ENCODE measurements around the gene IGLL5. TPM values are rescaled to one million over a fixed set of nuclear protein-coding genes. Genes with fewer than 3 reads are reported as not detected.

Gene IGLL5
- total RNA-seq, 1 donor from 2014 or later: not detected

DNA sequence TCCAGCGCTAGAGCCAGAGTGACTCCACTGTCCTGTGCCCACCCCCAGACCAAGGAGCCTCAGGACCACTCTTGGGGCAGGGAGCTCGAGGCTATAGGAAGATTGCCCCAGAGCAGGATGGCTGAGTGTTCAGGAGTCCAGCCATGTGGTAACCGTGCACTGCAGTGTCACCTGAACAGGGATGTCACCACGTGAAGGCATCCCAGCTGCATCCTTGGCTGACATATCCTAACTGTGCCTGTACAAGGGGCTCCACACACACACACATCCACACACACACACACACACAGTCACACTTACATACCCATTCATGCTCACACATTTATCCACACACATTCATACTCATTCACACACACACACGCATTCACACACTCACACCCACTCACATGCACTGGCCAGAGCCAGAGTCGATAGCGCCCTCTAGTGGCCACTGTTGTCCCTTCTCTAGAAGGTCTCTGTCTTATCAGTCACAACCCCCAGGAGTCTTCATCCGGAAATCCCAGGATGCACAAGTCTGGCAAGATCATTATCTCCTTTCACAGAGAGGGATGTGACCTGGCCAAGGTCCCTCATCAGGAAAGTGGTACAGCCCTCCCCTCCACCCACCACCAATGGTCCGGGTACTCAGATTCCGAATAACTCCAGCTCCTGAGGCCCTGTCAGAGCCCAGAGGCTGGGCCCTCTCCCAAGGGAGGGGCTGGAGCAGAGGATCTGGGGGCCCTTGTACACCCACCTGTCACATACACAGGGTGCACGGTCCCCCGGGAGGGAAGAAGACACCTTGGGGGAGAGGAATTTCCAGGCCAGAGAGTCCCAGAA, 55.1 kb downstream of the IGLL5 start:
- H3K4me3 ChIP-seq (ENCODE audit: low read depth, low read length): no peak overlapping the region

DNA sequence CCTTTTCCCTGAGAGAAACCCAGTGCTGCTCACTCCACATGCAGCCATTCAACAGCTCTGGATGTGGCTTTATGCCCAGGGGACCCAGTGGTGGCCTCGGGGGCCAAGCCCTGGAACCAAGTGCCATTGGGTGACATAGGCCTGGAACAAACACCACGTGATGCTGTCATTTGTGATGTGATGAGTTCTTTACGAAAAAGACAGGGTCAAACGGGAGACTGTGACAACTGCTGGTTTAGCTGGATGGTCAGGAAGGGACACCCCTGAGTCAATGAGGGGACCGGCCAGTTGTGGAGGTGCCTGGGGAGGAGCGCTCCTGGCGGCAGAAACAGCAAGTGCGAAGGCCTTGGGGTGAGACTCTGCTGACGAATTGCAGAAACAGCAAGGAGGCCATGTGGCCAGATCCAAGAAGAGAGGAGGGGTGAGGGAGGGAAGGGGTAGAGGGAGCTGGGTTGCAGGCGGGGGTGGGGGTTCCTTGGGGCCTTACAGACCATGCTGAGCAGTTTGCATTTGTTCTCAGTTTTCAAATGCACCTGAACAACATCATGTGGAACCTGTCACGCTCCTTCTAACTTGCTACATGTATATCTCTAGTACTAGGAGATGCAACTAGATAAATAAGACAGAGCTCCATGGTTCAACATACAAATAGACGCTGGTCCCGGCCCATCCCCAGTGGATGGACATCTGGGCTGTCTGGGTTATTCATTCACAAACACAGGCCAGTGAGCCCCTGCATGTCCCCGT, 56.1 kb downstream of the IGLL5 start:
- no peak overlapping the region for H3K4me3 ChIP-seq (ENCODE audit: low read depth, low read length)
- TF ChIP-seq, protein P1, sequence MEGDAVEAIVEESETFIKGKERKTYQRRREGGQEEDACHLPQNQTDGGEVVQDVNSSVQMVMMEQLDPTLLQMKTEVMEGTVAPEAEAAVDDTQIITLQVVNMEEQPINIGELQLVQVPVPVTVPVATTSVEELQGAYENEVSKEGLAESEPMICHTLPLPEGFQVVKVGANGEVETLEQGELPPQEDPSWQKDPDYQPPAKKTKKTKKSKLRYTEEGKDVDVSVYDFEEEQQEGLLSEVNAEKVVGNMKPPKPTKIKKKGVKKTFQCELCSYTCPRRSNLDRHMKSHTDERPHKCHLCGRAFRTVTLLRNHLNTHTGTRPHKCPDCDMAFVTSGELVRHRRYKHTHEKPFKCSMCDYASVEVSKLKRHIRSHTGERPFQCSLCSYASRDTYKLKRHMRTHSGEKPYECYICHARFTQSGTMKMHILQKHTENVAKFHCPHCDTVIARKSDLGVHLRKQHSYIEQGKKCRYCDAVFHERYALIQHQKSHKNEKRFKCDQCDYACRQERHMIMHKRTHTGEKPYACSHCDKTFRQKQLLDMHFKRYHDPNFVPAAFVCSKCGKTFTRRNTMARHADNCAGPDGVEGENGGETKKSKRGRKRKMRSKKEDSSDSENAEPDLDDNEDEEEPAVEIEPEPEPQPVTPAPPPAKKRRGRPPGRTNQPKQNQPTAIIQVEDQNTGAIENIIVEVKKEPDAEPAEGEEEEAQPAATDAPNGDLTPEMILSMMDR (conservative IDR thresholded peaks at IDR 0.05; ENCODE audit: low read depth, low read length): no peak

More for the DNA sequence above, 55.1 kb downstream of the IGLL5 start:
- no peak for DNase-seq (ENCODE audit: low read depth)
- TF ChIP-seq, protein P1 (conservative IDR thresholded peaks at IDR 0.05; ENCODE audit: low read depth, low read length): peak; percentile 90

DNA sequence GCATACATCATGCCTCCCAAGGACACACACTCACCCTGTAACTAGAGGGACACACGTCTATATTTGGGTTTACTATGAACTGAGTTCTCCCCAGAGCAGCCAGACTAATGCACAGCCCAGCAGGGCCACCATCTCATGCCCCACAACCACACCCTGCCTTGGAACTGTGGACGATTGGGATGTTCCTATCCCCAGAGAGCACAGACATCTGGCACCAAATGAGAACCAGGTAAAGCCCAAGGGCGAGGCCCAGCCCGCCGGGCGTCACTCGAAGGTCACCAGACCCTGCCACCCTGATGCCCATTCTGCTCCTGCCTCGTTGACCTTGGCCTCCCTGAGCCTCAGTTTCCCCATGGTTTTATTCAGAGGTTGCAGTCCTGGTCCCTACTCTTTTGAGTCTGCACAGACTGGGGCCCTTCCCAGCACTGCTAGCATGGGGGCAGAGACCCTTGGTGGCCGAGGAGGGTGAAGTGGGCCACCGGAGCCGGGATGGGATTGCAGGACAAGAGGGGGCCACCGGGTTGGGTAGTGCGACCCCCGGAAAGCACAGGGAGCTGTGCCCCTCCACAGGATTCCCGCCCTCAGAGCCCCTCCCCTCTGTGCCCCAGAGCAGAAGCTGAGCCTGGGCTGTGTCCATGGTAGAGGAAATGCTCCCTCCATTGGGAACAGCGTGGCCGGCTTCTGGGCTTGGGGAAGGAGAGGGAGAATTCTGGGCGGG, 56.8 kb downstream of the IGLL5 start:
- H3K4me3 ChIP-seq (ENCODE audit: low read depth, low read length): no peak overlapping the region
- no peak for DNase-seq (ENCODE audit: low read depth)
- TF ChIP-seq, protein P1 (conservative IDR thresholded peaks at IDR 0.05; ENCODE audit: low read depth, low read length): no peak

More for the DNA sequence above, 56.1 kb downstream of the IGLL5 start:
- no peak for DNase-seq (ENCODE audit: low read depth)

DNA sequence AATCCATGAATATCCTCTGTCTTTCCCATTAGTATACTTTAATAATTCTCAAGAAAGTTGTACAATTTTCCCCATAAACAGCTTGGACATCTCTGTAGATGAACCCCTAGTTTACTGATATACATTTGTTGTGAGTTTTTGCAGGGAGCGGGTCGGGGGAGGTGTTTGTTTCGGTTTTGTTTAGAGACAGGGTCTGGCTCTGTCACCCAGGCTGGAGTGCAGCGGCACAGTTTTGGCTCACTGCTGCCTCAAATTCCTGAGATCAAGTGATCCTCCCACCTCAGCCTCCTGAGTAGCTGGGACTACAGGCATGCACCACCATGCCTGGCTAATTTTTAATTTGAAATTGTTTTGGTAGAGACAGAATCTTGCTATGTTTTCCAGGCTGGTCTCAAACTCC, 57.6 kb downstream of the IGLL5 start:
- no peak overlapping the region for H3K4me3 ChIP-seq (ENCODE audit: low read depth, low read length)
- no peak for DNase-seq (ENCODE audit: low read depth)
- TF ChIP-seq, protein P1 (conservative IDR thresholded peaks at IDR 0.05; ENCODE audit: low read depth, low read length): no peak

Other genes with a start within 250 kb of the IGLL5 start
- gene GGTLC2, start 243.2 kb upstream of the IGLL5 start, total RNA-seq: 0.80 TPM in 1 of 2 replicates, not detected in the other
- gene GNAZ, start 182.7 kb downstream of the IGLL5 start, total RNA-seq: 5.6 and 10.3 TPM in 2 replicates

All from epithelial cell of proximal tubule (primary cell).